ENCODE data around the gene CKS2. TPM values are rescaled to one million over a fixed set of nuclear protein-coding genes. Genes with fewer than 3 reads are reported as not detected.

The CKS2 gene
- total and polyA plus RNA-seq, 8 donors, result 1.4 to 84.0 (median 39.1) TPM; not detected in 2

- intact Hi-C loops (cut with DNase I; ENCODE audit: low total_unique reads), result no loop called here
- Histone ChIP-seq H3K9me3 (no peaks in the 10 kb centered on the region), H3K36me3 (no peaks in the 10 kb centered on the region), H3K27ac (peak overlapping the region; percentile 98 to 100 (median 99)), H3K4me1 (peaks cover 22 to 39% (median 30%) of the 10 kb centered on the region in 4 donors), H3K27me3 (no peaks in the 10 kb centered on the region), H3K4me3 (peak overlapping the region; percentile 70 to 95 (median 88))
- DNase-seq, result peak in 1 of 2 donors; percentile 81
- TF ChIP-seq POLR2A (IDR thresholded peaks at IDR 0.05), result no peak
- TF ChIP-seq POLR2AphosphoS5 (IDR thresholded peaks at IDR 0.05), result peak in 1 of 3 donors; percentile 40
- no peak for TF ChIP-seq EP300 (IDR thresholded peaks at IDR 0.05)
- TF ChIP-seq, protein P1, sequence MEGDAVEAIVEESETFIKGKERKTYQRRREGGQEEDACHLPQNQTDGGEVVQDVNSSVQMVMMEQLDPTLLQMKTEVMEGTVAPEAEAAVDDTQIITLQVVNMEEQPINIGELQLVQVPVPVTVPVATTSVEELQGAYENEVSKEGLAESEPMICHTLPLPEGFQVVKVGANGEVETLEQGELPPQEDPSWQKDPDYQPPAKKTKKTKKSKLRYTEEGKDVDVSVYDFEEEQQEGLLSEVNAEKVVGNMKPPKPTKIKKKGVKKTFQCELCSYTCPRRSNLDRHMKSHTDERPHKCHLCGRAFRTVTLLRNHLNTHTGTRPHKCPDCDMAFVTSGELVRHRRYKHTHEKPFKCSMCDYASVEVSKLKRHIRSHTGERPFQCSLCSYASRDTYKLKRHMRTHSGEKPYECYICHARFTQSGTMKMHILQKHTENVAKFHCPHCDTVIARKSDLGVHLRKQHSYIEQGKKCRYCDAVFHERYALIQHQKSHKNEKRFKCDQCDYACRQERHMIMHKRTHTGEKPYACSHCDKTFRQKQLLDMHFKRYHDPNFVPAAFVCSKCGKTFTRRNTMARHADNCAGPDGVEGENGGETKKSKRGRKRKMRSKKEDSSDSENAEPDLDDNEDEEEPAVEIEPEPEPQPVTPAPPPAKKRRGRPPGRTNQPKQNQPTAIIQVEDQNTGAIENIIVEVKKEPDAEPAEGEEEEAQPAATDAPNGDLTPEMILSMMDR (IDR thresholded peaks at IDR 0.05), result no peak
- WGBS, 5 donors, result 10 to 16% (median 10%) methylated on average over 21 to 23 of the region's 23 CpGs
Measured at GRCh38 chr9:89309608-89310474, 1.2 kb upstream of the CKS2 start.

DNA sequence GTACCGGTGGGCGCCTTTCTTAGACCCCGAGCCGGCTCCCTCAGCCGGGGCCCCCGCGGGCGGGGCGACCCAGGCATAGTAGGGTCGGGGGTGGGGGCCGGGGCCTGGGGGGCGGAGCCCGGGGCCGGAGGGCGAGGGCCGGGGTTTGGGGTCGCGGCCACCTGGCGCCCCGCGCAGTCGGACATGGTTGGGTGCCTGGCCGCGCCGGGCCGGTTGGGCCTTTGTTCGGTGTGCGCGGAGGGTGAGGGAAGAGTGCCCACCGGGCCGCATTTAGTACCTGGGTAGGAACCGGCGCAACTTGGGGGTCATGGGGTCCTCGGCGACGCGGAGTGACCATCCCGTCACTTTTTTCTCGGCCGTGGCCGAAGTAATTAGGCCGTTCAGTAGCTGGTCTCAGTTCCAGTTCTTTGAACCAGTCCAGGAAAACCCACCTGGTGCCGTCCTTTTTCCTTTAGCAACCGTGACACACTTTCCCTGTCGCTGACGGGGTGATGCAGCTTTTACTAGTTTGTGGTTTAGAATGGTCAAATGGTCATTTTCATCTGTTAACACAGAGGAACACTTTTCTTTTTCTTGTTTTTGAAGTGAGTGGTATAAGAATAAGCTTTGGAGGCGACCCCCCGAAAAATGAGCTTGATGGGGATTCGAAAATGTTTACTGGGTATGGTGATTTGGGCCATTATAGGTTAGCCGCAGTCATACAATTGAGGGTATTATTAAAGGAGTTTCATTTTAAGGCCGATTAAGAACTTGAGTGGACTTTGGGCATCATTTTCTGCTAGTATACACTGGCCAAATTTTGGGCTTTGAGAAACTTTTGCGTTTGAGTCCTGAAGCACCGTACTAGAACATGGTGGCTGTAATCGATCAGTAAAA is 589 bp downstream of the CKS2 start:
- no peak for TF ChIP-seq POLR2A (IDR thresholded peaks at IDR 0.05)
- TF ChIP-seq EP300 (IDR thresholded peaks at IDR 0.05), result no peak
- TF ChIP-seq, protein P1 (IDR thresholded peaks at IDR 0.05), result no peak
- TF ChIP-seq POLR2AphosphoS5 (IDR thresholded peaks at IDR 0.05), result no peak
- H3K9me3 ChIP-seq, result no peaks in the 10 kb centered on the region
- peak in 1 of 2 donors; percentile 61 for DNase-seq
- intact Hi-C loops (cut with DNase I; ENCODE audit: low total_unique reads), result no loop called here
- H3K36me3 ChIP-seq, result peaks cover 0 to 10% (median 0%) of the 10 kb centered on the region in 4 donors
- H3K27ac ChIP-seq, result peak overlapping the region; percentile 80 to 100 (median 99)
- H3K4me1 ChIP-seq, result peaks cover 22 to 39% (median 30%) of the 10 kb centered on the region in 4 donors
- H3K4me3 ChIP-seq, result peak overlapping the region; percentile 75 to 95 (median 82)
- H3K27me3 ChIP-seq, result no peaks in the 10 kb centered on the region
- WGBS, 5 donors, result 0 to 1% (median 1%) methylated on average over 43 to 54 of the region's 54 CpGs

GRCh38 chr9:89312222-89312571 is 1.2 kb downstream of the CKS2 start:
- Histone ChIP-seq H3K27ac (peak overlapping the region in 3 of 5 donors; percentile 80 to 100 (median 98)), H3K4me1 (peaks cover 22 to 40% (median 32%) of the 10 kb centered on the region in 4 donors), H3K36me3 (peaks cover 0 to 10% (median 3%) of the 10 kb centered on the region in 4 donors), H3K4me3 (peak overlapping the region; percentile 75 to 95 (median 82)), H3K27me3 (no peaks in the 10 kb centered on the region), H3K9me3 (no peaks in the 10 kb centered on the region)
- no peak for TF ChIP-seq POLR2AphosphoS5 (IDR thresholded peaks at IDR 0.05)
- TF ChIP-seq POLR2A (IDR thresholded peaks at IDR 0.05), result no peak
- TF ChIP-seq, protein P1 (IDR thresholded peaks at IDR 0.05), result no peak
- TF ChIP-seq EP300 (IDR thresholded peaks at IDR 0.05), result no peak
- peak in 1 of 2 donors; percentile 59 for DNase-seq
- WGBS, 5 donors, result 0 to 3% (median 2%) methylated on average over 8 of the region's 8 CpGs
- intact Hi-C loops (cut with DNase I; ENCODE audit: low total_unique reads), result no loop called here

DNA sequence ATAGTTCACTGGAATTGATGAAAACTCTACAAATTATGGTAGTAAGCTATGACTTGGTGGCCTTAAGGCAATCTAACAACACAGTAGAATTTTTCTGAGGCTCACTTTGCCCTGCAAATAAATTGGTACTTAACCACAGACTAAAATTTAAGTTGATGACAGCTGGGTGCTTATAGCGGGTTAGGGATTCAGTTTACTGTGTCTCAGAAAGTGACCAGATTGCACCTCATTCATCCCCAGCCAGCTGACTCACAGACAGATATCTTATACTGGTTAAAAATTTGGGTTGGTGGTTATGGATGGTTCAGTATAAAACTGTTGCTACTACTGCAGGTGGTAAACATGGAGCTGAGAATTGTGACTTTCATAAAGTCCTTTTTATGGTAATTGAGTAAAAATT is 2.8 kb downstream of the CKS2 start:
- Histone ChIP-seq H3K36me3 (peaks cover 0 to 10% (median 3%) of the 10 kb centered on the region in 4 donors), H3K4me3 (no peak overlapping the region), H3K4me1 (peaks cover 30 to 50% (median 40%) of the 10 kb centered on the region in 4 donors), H3K27ac (no peak overlapping the region), H3K9me3 (no peaks in the 10 kb centered on the region), H3K27me3 (no peaks in the 10 kb centered on the region)
- no peak for DNase-seq
- TF ChIP-seq, protein P1 (IDR thresholded peaks at IDR 0.05), result no peak
- TF ChIP-seq POLR2A (IDR thresholded peaks at IDR 0.05) (no peak), POLR2AphosphoS5 (IDR thresholded peaks at IDR 0.05) (no peak), EP300 (IDR thresholded peaks at IDR 0.05) (no peak)
- 74 to 93% (median 77%) methylated on average over 1 of the region's 1 CpG for WGBS, 5 donors
- intact Hi-C loops (cut with DNase I; ENCODE audit: low total_unique reads), result no loop called here
